ENCODE results near the gene SPNS3. TPM values are rescaled to one million over a fixed set of nuclear protein-coding genes. Genes with fewer than 3 reads are reported as not detected.

SPNS3 gene
- total RNA-seq, 1 experiment from 2014 or later = 0.37 TPM

GRCh38 chr17:4509401-4509800 lies 75.7 kb downstream of the SPNS3 start:
- ChIA-PET RAD21 (ENCODE audit: low non-redundant PET in 1 of 2, low total read pairs in 2 of 2, uncharacterized antibody in 2 of 2, unreplicated experiment in 2 of 2) (no interaction called here), POLR2A (no interaction called here), CTCF (no interaction called here)
- no peak overlapping the region for H3K4me2 ChIP-seq (ENCODE audit: low read length)
- ATAC-seq (no peak), DNase-seq (ENCODE audit: low read depth, low spot score) (no peak)
- peaks cover 9 to 26% of the 10 kb centered on the region in 2 experiments for H3K4me1 ChIP-seq (ENCODE audit: control insufficient read depth in 1 of 2, insufficient read depth in 2 of 2, low read length in 2 of 2)
- no peak overlapping the region for H3K27ac ChIP-seq (ENCODE audit: low read depth, low read length)
- intact Hi-C loops (cut with micrococcal nuclease) = no loop called here
- H3K9me3 ChIP-seq (ENCODE audit: control insufficient read depth in 1 of 2, insufficient read depth in 1 of 2, low read depth in 1 of 2, low read length in 2 of 2) = no peaks in the 10 kb centered on the region
- no peaks in the 10 kb centered on the region for H3K79me2 ChIP-seq (ENCODE audit: insufficient read depth, low read length)
- no peak overlapping the region for H2AFZ ChIP-seq (ENCODE audit: low read depth, low read length, poor library complexity, severe bottlenecking)
- TF ChIP-seq CBX3 (IDR thresholded peaks at IDR 0.05; ENCODE audit: low read depth) (no peak), EGR1 (IDR thresholded peaks at IDR 0.05; ENCODE audit: low read depth) (no peak), ELF1 (IDR thresholded peaks at IDR 0.05; ENCODE audit: borderline replicate concordance, low read depth) (no peak), TCF7L2 (IDR thresholded peaks at IDR 0.05; ENCODE audit: borderline replicate concordance, extremely low read depth, insufficient read depth, insufficient read length) (no peak), CEBPB (IDR thresholded peaks at IDR 0.05; ENCODE audit: low read depth) (no peak), FOSL1 (IDR thresholded peaks at IDR 0.05; ENCODE audit: low read depth) (no peak), ZNF274 (IDR thresholded peaks at IDR 0.05; ENCODE audit: low read depth, low read length) (no peak), YY1 (IDR thresholded peaks at IDR 0.05; ENCODE audit: extremely low read depth, insufficient replicate concordance, low read depth, low read length) (no peak), JUND (IDR thresholded peaks at IDR 0.05) (no peak), POLR2A (IDR thresholded peaks at IDR 0.05; ENCODE audit: borderline replicate concordance, extremely low read depth, insufficient read depth, insufficient read length) (no peak), SRF (IDR thresholded peaks at IDR 0.05; ENCODE audit: low read depth) (no peak), RAD21 (IDR thresholded peaks at IDR 0.05; ENCODE audit: low read depth) (no peak)
- TF ChIP-seq, protein P1, sequence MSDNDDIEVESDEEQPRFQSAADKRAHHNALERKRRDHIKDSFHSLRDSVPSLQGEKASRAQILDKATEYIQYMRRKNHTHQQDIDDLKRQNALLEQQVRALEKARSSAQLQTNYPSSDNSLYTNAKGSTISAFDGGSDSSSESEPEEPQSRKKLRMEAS (IDR thresholded peaks at IDR 0.05) = no peak
- no peak overlapping the region for H3K4me3 ChIP-seq (replicated peaks in 1 of 2; ENCODE audit: low read depth in 1 of 2, low read length in 2 of 2)
- no TSS peak for BruUV-seq (replicated peaks)
- H3K9ac ChIP-seq (ENCODE audit: low read length) = no peak overlapping the region
- H4K20me1 ChIP-seq (ENCODE audit: insufficient read depth) = no peaks in the 10 kb centered on the region
- H3K36me3 ChIP-seq (ENCODE audit: control insufficient read depth in 1 of 2, insufficient read depth in 2 of 2, low read length in 2 of 2) = no peaks in the 10 kb centered on the region
- no peaks in the 10 kb centered on the region for H3K27me3 ChIP-seq (ENCODE audit: insufficient read depth, low read length)
- H3K9me2 ChIP-seq (ENCODE audit: insufficient read depth) = no peaks in the 10 kb centered on the region

Measured in HCT116 (cell line).